Mesenchymal stem cell (in vitro differentiated cells and primary cell): Measurements from ENCODE around the gene DNAJB6.

Experiments
- DNase-seq: peaks from one replicate; pipeline ENCODE4 v3.0.0-alpha.2; 2013
- H2AFZ ChIP-seq: one replicate; pipeline ENCODE4 v1.6.1; 2013; ENCODE audit warnings: low read depth, mild to moderate bottlenecking, control low read depth, inconsistent platforms, low read length, moderate library complexity
- H2AK5ac ChIP-seq: 2 replicates; pipeline ENCODE4 v1.6.1; 2013; ENCODE audit warnings: low read length, moderate library complexity, mild to moderate bottlenecking, inconsistent platforms; ENCODE audit not compliant: severe bottlenecking
- H2BK120ac ChIP-seq: one replicate; pipeline ENCODE4 v1.6.1; 2013; ENCODE audit warnings: low read depth, mild to moderate bottlenecking, inconsistent platforms, low read length, moderate library complexity
- H2BK12ac ChIP-seq, 2 experiments: one replicate each; pipeline ENCODE4 v1.6.1; 2013; ENCODE audit warnings: inconsistent platforms in 2 of 2, low read length in 2 of 2, mild to moderate bottlenecking in 2 of 2, moderate library complexity in 2 of 2, control low read depth in 1 of 2
- H2BK15ac ChIP-seq: one replicate; pipeline ENCODE4 v1.6.1; 2013; ENCODE audit warnings: mild to moderate bottlenecking, low read depth, inconsistent platforms; ENCODE audit not compliant: poor library complexity, severe bottlenecking
- H2BK5ac ChIP-seq: 2 replicates; pipeline ENCODE4 v1.6.1; 2013; ENCODE audit warnings: low read depth, mild to moderate bottlenecking, low read length, control low read depth, inconsistent platforms; ENCODE audit not compliant: poor library complexity, severe bottlenecking
- H3K14ac ChIP-seq, 2 experiments: one replicate each; pipeline ENCODE4 v1.6.1; 2013; ENCODE audit warnings: inconsistent platforms in 2 of 2, low read length in 2 of 2, control low read depth in 1 of 2, mild to moderate bottlenecking in 1 of 2, moderate library complexity in 1 of 2
- H3K18ac ChIP-seq, 2 experiments: one replicate each; pipeline ENCODE4 v1.6.1; 2013; ENCODE audit warnings: inconsistent platforms in 2 of 2, low read length in 2 of 2, control low read depth in 1 of 2, low read depth in 1 of 2, mild to moderate bottlenecking in 1 of 2
- H3K23ac ChIP-seq, 2 experiments: one replicate each; pipeline ENCODE4 v1.6.1; 2013; ENCODE audit warnings: inconsistent platforms in 2 of 2, low read length in 2 of 2, mild to moderate bottlenecking in 2 of 2, moderate library complexity in 2 of 2, control low read depth in 1 of 2
- H3K27ac ChIP-seq: 2 replicates; pipeline ENCODE4 v1.5.1; 2013; ENCODE audit warnings: mild to moderate bottlenecking, moderate library complexity, low read length, control low read depth, inconsistent platforms; ENCODE audit not compliant: poor library complexity, severe bottlenecking
- H3K27me3 ChIP-seq, 2 experiments: 2 replicates each; pipeline versions ENCODE4 v1.6.1 to v1.7.0; 2013; ENCODE audit warnings: low read length in 2 of 2, mild to moderate bottlenecking in 2 of 2, moderate library complexity in 2 of 2, control low read depth in 1 of 2, inconsistent platforms in 1 of 2; ENCODE audit not compliant: control insufficient read depth in 1 of 2, insufficient read depth in 1 of 2
- H3K36me3 ChIP-seq, 2 experiments: 2 replicates each; pipeline versions ENCODE4 v1.6.1 to v1.7.0; 2013; ENCODE audit warnings: low read length in 2 of 2, control low read depth in 1 of 2, inconsistent platforms in 1 of 2, low read depth in 1 of 2, mild to moderate bottlenecking in 1 of 2; ENCODE audit not compliant: insufficient read depth in 2 of 2, control insufficient read depth in 1 of 2
- H3K4ac ChIP-seq, 2 experiments: one replicate each; pipeline ENCODE4 v1.6.1; 2013; ENCODE audit warnings: inconsistent platforms in 2 of 2, low read length in 2 of 2, mild to moderate bottlenecking in 2 of 2, moderate library complexity in 2 of 2, control low read depth in 1 of 2, low read depth in 1 of 2
- H3K4me1 ChIP-seq: 2 replicates; pipeline ENCODE4 v1.6.1; 2013; ENCODE audit warnings: low read depth, low read length, control low read depth; ENCODE audit not compliant: control insufficient read depth, insufficient read depth
- H3K4me2 ChIP-seq: 2 replicates; pipeline ENCODE4 v1.6.1; 2013; ENCODE audit warnings: low read length, mild to moderate bottlenecking, inconsistent platforms; ENCODE audit not compliant: poor library complexity, severe bottlenecking
- H3K4me3 ChIP-seq, 2 experiments: 2 replicates each; pipeline versions ENCODE4 v1.5.1 to v1.7.0; 2013; ENCODE audit warnings: low read length in 2 of 2, mild to moderate bottlenecking in 2 of 2, control low read depth in 1 of 2, low read depth in 1 of 2; ENCODE audit not compliant: insufficient read depth in 1 of 2
- H3K79me1 ChIP-seq: replicated peaks from 2 replicates; pipeline ENCODE4 v1.6.1; 2013; ENCODE audit warnings: mild to moderate bottlenecking, control low read depth, low read length, inconsistent platforms; ENCODE audit not compliant: poor library complexity, severe bottlenecking
- H3K9ac ChIP-seq: 2 replicates; pipeline ENCODE4 v1.7.0; 2013; ENCODE audit warnings: mild to moderate bottlenecking, low read length, moderate library complexity
- H3K9me3 ChIP-seq: 2 replicates; pipeline ENCODE4 v1.7.0; 2013; ENCODE audit warnings: mild to moderate bottlenecking, low read length; ENCODE audit not compliant: control insufficient read depth
- H4K8ac ChIP-seq: one replicate; pipeline ENCODE4 v1.6.1; 2013; ENCODE audit warnings: inconsistent platforms, mild to moderate bottlenecking, low read length, moderate library complexity
- H4K91ac ChIP-seq: one replicate; pipeline ENCODE4 v1.6.1; 2013; ENCODE audit warnings: mild to moderate bottlenecking, low read length, inconsistent platforms
- WGBS: methylation state at CpG from one replicate; pipeline ENCODE4 v1.1.7; 2013; ENCODE audit warnings: mixed read lengths; 5-methylcytosine and 5-hydroxymethylcytosine counted together

Gene DNAJB6

GRCh38 chr7:157460721-157461120 is 123.9 kb downstream of the DNAJB6 start:
- no peaks in the 10 kb centered on the region for H3K4me1 ChIP-seq
- no peak overlapping the region for H4K8ac ChIP-seq
- no peak overlapping the region for H2BK15ac ChIP-seq
- H3K9ac ChIP-seq = no peak overlapping the region
- no peak overlapping the region for H2BK12ac ChIP-seq
- H3K4ac ChIP-seq = no peak overlapping the region
- H2AK5ac ChIP-seq = no peak overlapping the region
- no peak for DNase-seq
- H3K79me1 ChIP-seq = no peaks in the 10 kb centered on the region
- no peak overlapping the region for H3K23ac ChIP-seq
- no peak overlapping the region for H3K27ac ChIP-seq
- no peaks in the 10 kb centered on the region for H3K36me3 ChIP-seq
- H3K27me3 ChIP-seq = peaks cover 4 to 42% of the 10 kb centered on the region in 2 experiments
- no peak overlapping the region for H2BK120ac ChIP-seq
- H3K4me3 ChIP-seq = no peak overlapping the region
- H3K14ac ChIP-seq = no peak overlapping the region
- H3K9me3 ChIP-seq = no peaks in the 10 kb centered on the region
- H2AFZ ChIP-seq = no peak overlapping the region
- 93% methylated on average over 11 of the region's 11 CpGs for WGBS
- H2BK5ac ChIP-seq = no peak overlapping the region
- H3K4me2 ChIP-seq = no peak overlapping the region
- no peak overlapping the region for H4K91ac ChIP-seq
- H3K18ac ChIP-seq = no peak overlapping the region

GRCh38 chr7:157461573-157462418 is 125.0 kb downstream of the DNAJB6 start:
- H4K8ac ChIP-seq = no peak overlapping the region
- H3K9me3 ChIP-seq = no peaks in the 10 kb centered on the region
- no peak overlapping the region for H3K14ac ChIP-seq
- no peak overlapping the region for H3K4ac ChIP-seq
- H2AK5ac ChIP-seq = no peak overlapping the region
- H4K91ac ChIP-seq = no peak overlapping the region
- no peak overlapping the region for H3K9ac ChIP-seq
- H3K27ac ChIP-seq = no peak overlapping the region
- no peak overlapping the region for H2BK12ac ChIP-seq
- no peak overlapping the region for H3K18ac ChIP-seq
- WGBS = 42% methylated on average over 10 of the region's 12 CpGs
- H3K27me3 ChIP-seq = peaks cover 4 to 46% of the 10 kb centered on the region in 2 experiments
- no peak overlapping the region for H2BK5ac ChIP-seq
- no peaks in the 10 kb centered on the region for H3K79me1 ChIP-seq
- H2BK15ac ChIP-seq = no peak overlapping the region
- no peak overlapping the region for H2AFZ ChIP-seq
- no peaks in the 10 kb centered on the region for H3K36me3 ChIP-seq
- H2BK120ac ChIP-seq = no peak overlapping the region
- H3K4me1 ChIP-seq = no peaks in the 10 kb centered on the region
- H3K4me2 ChIP-seq = no peak overlapping the region
- no peak for DNase-seq
- H3K23ac ChIP-seq = no peak overlapping the region
- no peak overlapping the region for H3K4me3 ChIP-seq

- no peak overlapping the region for H3K27ac ChIP-seq
These were observed 125.6 kb downstream of the DNAJB6 start for GRCh38 chr7:157462419-157462771.

GRCh38 chr7:157462840-157463239 is 126.0 kb downstream of the DNAJB6 start:
- 78% methylated on average over 10 of the region's 10 CpGs for WGBS
- Histone ChIP-seq H2BK15ac (no peak overlapping the region), H3K9me3 (no peaks in the 10 kb centered on the region), H3K9ac (no peak overlapping the region), H3K79me1 (no peaks in the 10 kb centered on the region), H3K4ac (no peak overlapping the region), H2BK5ac (no peak overlapping the region), H2BK12ac (no peak overlapping the region), H2AK5ac (no peak overlapping the region), H3K27ac (no peak overlapping the region), H2AFZ (no peak overlapping the region), H3K23ac (no peak overlapping the region), H2BK120ac (no peak overlapping the region), H3K4me1 (no peaks in the 10 kb centered on the region), H4K8ac (no peak overlapping the region), H4K91ac (no peak overlapping the region), H3K18ac (no peak overlapping the region), H3K14ac (no peak overlapping the region), H3K27me3 (peaks cover 4 to 40% of the 10 kb centered on the region in 2 experiments), H3K36me3 (no peaks in the 10 kb centered on the region), H3K4me2 (no peak overlapping the region), H3K4me3 (no peak overlapping the region)
- no peak for DNase-seq

More at GRCh38 chr7:157462419-157462771, 125.6 kb downstream of the DNAJB6 start:
- Histone ChIP-seq H2BK5ac (no peak overlapping the region), H3K79me1 (no peaks in the 10 kb centered on the region), H3K4me3 (no peak overlapping the region), H2AFZ (no peak overlapping the region), H3K9me3 (no peaks in the 10 kb centered on the region), H2BK120ac (no peak overlapping the region), H3K14ac (no peak overlapping the region), H2AK5ac (no peak overlapping the region), H3K4ac (no peak overlapping the region), H3K36me3 (no peaks in the 10 kb centered on the region), H3K27me3 (peaks cover 4 to 44% of the 10 kb centered on the region in 2 experiments), H3K9ac (no peak overlapping the region), H4K91ac (no peak overlapping the region), H3K23ac (no peak overlapping the region), H3K4me2 (no peak overlapping the region), H2BK12ac (no peak overlapping the region), H3K4me1 (no peaks in the 10 kb centered on the region), H3K18ac (no peak overlapping the region), H2BK15ac (no peak overlapping the region), H4K8ac (no peak overlapping the region)
- WGBS = 88% methylated on average over 20 of the region's 20 CpGs
- DNase-seq = no peak
